D721Med (cell line): Measurements from ENCODE around the gene GPC6.
A peak's percentile ranks its signal among the peaks of the same experiment; 100 is the strongest.

ENCODE experiments used
- DNase-seq: peaks from one replicate; pipeline ENCODE4 v3.0.0; 2011; ENCODE audit warnings: low spot score; ENCODE audit not compliant: insufficient read length
- FAIRE-seq: peaks from 2 replicates; lab custom pipeline; 2011; peaks lifted over from hg19 to GRCh38; lab: Jason Lieb, UNC
- CTCF ChIP-seq: IDR thresholded peaks from 2 replicates; pipeline ENCODE4 v1.5.1; 2012; ENCODE audit warnings: mild to moderate bottlenecking, control low read depth; ENCODE audit not compliant: insufficient read depth; ENCODE audit errors: missing control alignments

GPC6 gene

GRCh38 chr13:93753639-93754038, 527.0 kb downstream of the GPC6 start:
- DNase-seq: no peak
- FAIRE-seq: no peak
- TF ChIP-seq CTCF: no peak

- TF ChIP-seq CTCF: no peak
- FAIRE-seq (no peak), DNase-seq (no peak)
These were observed 528.7 kb downstream of the GPC6 start for GRCh38 chr13:93755341-93755740.

- no peak for DNase-seq
- TF ChIP-seq CTCF: no peak
- no peak for FAIRE-seq
These were observed 532.0 kb downstream of the GPC6 start for GRCh38 chr13:93758575-93758974.

GRCh38 chr13:93762708-93763426, 536.3 kb downstream of the GPC6 start:
- DNase-seq (no peak), FAIRE-seq (no peak)
- no peak for TF ChIP-seq CTCF

- DNase-seq (no peak), FAIRE-seq (no peak)
- no peak for TF ChIP-seq CTCF
These were observed 538.5 kb downstream of the GPC6 start for GRCh38 chr13:93765062-93765461.

GRCh38 chr13:93765811-93766210, 539.2 kb downstream of the GPC6 start:
- no peak for DNase-seq
- no peak for TF ChIP-seq CTCF
- FAIRE-seq: peak; percentile 25

- TF ChIP-seq CTCF: no peak
- FAIRE-seq (no peak), DNase-seq (no peak)
These were observed 540.1 kb downstream of the GPC6 start for GRCh38 chr13:93766719-93767118.
